ENCODE measurements around the gene CFAP298. TPM values are rescaled to one million over a fixed set of nuclear protein-coding genes. Genes with fewer than 3 reads are reported as not detected.
"Not testable (repeated sequence)": the region's sequence is repeated elsewhere in the genome, so short reads cannot be mapped to it uniquely, and the experiment has no call there.

CFAP298 gene
- total and polyA plus RNA-seq, 10 of the 15 experiments (the other 5 are each of a cell fraction or from before 2014, with no cell fraction given), result 9.5 to 79.1 (median 30.2) TPM

GRCh38 chr21:32611471-32611997 lies 643 bp downstream of the CFAP298 start (continued):
- no peak for TF ChIP-seq SUPT20H (IDR thresholded peaks at IDR 0.05; ENCODE audit: borderline replicate concordance, control insufficient read depth, low read depth, low read length)
- TF ChIP-seq PRDM15 (CRISPR knock-in tag; IDR thresholded peaks at IDR 0.05), result no peak
- TF ChIP-seq BHLHE40 (IDR thresholded peaks at IDR 0.05; ENCODE audit: borderline replicate concordance in 1 of 2, low read depth in 2 of 2, low read length in 1 of 2), result peak in 1 of 2 experiments; percentile 6; a peak in 1 of 4 replicates
- TF ChIP-seq PML (IDR thresholded peaks at IDR 0.05; ENCODE audit: low read length), result no peak
- no peak for TF ChIP-seq SP1 (IDR thresholded peaks at IDR 0.05; ENCODE audit: low read depth, low read length)

- H3K9me3 ChIP-seq (replicated peaks; ENCODE audit: control insufficient read depth, insufficient read depth, low read length); BruUV-seq (replicated peaks); H4K20me1 ChIP-seq (ENCODE audit: control insufficient read depth, insufficient read depth); H3K27ac ChIP-seq (ENCODE audit: control insufficient read depth, insufficient read depth); in situ Hi-C loops (cut with MboI); H3K9ac ChIP-seq (ENCODE audit: control insufficient read depth, insufficient read depth, low read length); RAD21 ChIA-PET (ENCODE audit: unreplicated experiment); ATAC-seq; POLR2A ChIA-PET; H3K4me1 ChIP-seq (ENCODE audit: control insufficient read depth, insufficient read depth, low read length); DNase-seq (ENCODE audit: low read depth, low spot score); FAIRE-seq; H3K27me3 ChIP-seq (replicated peaks in 1 of 2; ENCODE audit: control insufficient read depth in 2 of 2, insufficient read depth in 2 of 2, low read length in 1 of 2); intact Hi-C loops (cut with micrococcal nuclease; ENCODE audit: unreplicated experiment); H3K79me2 ChIP-seq (ENCODE audit: control insufficient read depth, insufficient read depth, low read length); H2AFZ ChIP-seq (ENCODE audit: control insufficient read depth, low read depth, low read length); SMC1A ChIA-PET (ENCODE audit: uncharacterized antibody, unreplicated experiment): not testable (repeated sequence)
- 76% methylated on average over 17 of the region's 17 CpGs for WGBS (ENCODE audit: insufficient coverage, insufficient replicate concordance, low lambda C conversion rate, missing lambda C conversion rate)
- H3K4me3 ChIP-seq, result peak overlapping the region; percentile 26; the same call in 1 of the 2 replicates
- peaks cover 3 to 11% of the 10 kb centered on the region in 2 experiments; a peak in 2 of 4 replicates for H3K36me3 ChIP-seq (ENCODE audit: control insufficient read depth in 2 of 2, insufficient read depth in 2 of 2, low read length in 1 of 2)
- peak overlapping the region; percentile 71 for H3K4me2 ChIP-seq (ENCODE audit: control insufficient read depth, insufficient read depth)
- CTCF ChIA-PET, result interaction anchor here (5.6 kb wide), 1 partner anchor 11 kb away, joined by 50 read pairs; no protein-coding TSS in a partner anchor
These were observed 1.2 kb downstream of the CFAP298 start for GRCh38 chr21:32610940-32611339.
